ENCODE results near the gene CCDC14.

DNA sequence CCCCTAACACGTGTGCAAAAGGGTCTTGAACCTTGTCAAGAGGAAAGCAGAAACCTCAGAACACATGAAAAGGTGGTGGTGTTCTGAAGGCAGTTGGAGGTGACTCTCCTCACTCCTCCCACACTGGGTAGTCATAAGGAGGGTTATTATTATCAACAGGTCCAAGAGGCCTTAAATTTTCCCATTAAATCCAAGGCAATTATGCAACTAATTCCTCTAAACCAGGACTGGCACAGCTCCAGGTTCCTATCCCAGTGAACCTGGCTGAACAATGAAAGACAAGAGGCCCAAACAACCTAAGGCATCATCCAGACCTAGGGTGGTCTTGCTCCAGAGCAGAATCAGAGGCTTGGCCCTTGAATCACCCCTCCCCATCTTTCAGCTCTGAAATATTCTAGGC lies 91.9 kb downstream of the CCDC14 start:
- TF ChIP-seq, protein P1, sequence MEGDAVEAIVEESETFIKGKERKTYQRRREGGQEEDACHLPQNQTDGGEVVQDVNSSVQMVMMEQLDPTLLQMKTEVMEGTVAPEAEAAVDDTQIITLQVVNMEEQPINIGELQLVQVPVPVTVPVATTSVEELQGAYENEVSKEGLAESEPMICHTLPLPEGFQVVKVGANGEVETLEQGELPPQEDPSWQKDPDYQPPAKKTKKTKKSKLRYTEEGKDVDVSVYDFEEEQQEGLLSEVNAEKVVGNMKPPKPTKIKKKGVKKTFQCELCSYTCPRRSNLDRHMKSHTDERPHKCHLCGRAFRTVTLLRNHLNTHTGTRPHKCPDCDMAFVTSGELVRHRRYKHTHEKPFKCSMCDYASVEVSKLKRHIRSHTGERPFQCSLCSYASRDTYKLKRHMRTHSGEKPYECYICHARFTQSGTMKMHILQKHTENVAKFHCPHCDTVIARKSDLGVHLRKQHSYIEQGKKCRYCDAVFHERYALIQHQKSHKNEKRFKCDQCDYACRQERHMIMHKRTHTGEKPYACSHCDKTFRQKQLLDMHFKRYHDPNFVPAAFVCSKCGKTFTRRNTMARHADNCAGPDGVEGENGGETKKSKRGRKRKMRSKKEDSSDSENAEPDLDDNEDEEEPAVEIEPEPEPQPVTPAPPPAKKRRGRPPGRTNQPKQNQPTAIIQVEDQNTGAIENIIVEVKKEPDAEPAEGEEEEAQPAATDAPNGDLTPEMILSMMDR (IDR thresholded peaks at IDR 0.05 in 8 of 11, conservative IDR thresholded peaks at IDR 0.05 in 3 of 11) = no peak
- TF ChIP-seq POLR2A (IDR thresholded peaks at IDR 0.05) = no peak
- TF ChIP-seq POLR2AphosphoS5 (IDR thresholded peaks at IDR 0.05) = no peak

Measured in spleen (tissue), 7 donors.